22Rv1 (cell line): ENCODE data around the gene EIF3L.

Source experiments
- H3K27ac ChIP-seq: fragments of 450-650 bp; 2 replicates; pipeline ENCODE4 v1.5.1; 2017
- CTCF ChIP-seq: fragments of 450-650 bp; IDR thresholded peaks from 2 replicates; pipeline ENCODE4 v1.5.1; 2017; ENCODE audit warnings: mild to moderate bottlenecking
- ZFX ChIP-seq: fragments of 450-650 bp; IDR thresholded peaks from 2 replicates; pipeline ENCODE4 v1.6.1; 2017; ENCODE audit warnings: antibody characterized with exemption, borderline replicate concordance

The EIF3L gene

GRCh38 chr22:37809672-37810333, 39.4 kb upstream of the EIF3L start:
- no peak overlapping the region for H3K27ac ChIP-seq
- TF ChIP-seq ZFX (no peak), CTCF (no peak)

GRCh38 chr22:37811867-37812266, 37.4 kb upstream of the EIF3L start:
- TF ChIP-seq ZFX (no peak), CTCF (no peak)
- no peak overlapping the region for H3K27ac ChIP-seq

- no peak overlapping the region for H3K27ac ChIP-seq
- TF ChIP-seq ZFX (no peak), CTCF (no peak)
Observed at GRCh38 chr22:37812869-37813678, 36.1 kb upstream of the EIF3L start.

GRCh38 chr22:37815593-37815992, 33.6 kb upstream of the EIF3L start:
- TF ChIP-seq CTCF (no peak), ZFX (no peak)

GRCh38 chr22:37816543-37817180, 32.6 kb upstream of the EIF3L start:
- peak overlapping the region; percentile 85; the same call in 1 of the 2 replicates for H3K27ac ChIP-seq
- TF ChIP-seq ZFX (no peak), CTCF (no peak)

More at GRCh38 chr22:37815593-37815992, 33.6 kb upstream of the EIF3L start:
- H3K27ac ChIP-seq: no peak overlapping the region

GRCh38 chr22:37817705-37818408, 31.4 kb upstream of the EIF3L start:
- peak; percentile 98 for TF ChIP-seq CTCF
- TF ChIP-seq ZFX: no peak
- peak overlapping the region; percentile 85 for H3K27ac ChIP-seq
